ENCODE results near the gene DBH.
"Not testable (repeated sequence)": the region's sequence is repeated elsewhere in the genome, so short reads cannot be mapped to it uniquely, and the experiment has no call there.

The DBH gene

DNA sequence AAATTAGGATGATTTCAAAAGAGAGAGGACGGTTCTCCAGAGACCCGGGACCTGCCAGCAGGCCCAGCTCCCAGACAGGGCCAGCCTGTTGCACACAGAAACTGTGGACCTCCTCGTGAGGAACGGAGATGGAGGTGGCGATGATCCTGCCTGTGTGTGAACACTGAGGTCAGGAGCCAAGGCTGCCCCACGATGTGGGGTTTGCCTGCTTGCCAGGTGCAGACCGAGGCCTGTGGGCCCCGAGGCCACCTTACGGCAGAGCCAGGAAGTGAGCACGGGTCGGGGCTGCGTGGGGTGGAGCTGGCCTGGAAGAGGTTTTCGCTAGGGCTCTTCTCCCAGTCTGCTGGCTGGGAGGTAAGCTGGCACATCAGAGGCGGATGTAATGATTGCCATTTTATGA lies 31.3 kb upstream of the DBH start:
- peak in 1 of 2 experiments; percentile 22 for DNase-seq

DNA sequence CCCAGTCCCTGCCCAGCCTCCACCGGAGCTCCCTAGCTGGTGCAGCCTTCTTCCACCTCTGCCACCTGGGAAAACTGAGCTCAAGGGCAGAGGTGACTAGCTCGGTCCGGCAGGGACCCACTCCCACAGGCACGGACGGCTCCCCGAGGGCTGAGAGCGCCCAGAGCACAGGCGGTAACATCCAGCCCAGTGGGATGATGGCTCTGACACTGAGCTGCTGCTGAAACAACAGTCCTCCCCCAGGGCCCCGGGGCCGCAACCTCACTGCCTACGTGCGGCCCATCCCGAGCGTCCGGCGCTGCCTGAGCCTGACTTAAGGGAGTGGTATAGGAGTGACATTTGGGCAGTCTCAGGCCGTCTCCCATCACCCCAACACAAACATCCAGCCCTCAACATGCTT lies 30.7 kb upstream of the DBH start:
- no peak for DNase-seq

DNA sequence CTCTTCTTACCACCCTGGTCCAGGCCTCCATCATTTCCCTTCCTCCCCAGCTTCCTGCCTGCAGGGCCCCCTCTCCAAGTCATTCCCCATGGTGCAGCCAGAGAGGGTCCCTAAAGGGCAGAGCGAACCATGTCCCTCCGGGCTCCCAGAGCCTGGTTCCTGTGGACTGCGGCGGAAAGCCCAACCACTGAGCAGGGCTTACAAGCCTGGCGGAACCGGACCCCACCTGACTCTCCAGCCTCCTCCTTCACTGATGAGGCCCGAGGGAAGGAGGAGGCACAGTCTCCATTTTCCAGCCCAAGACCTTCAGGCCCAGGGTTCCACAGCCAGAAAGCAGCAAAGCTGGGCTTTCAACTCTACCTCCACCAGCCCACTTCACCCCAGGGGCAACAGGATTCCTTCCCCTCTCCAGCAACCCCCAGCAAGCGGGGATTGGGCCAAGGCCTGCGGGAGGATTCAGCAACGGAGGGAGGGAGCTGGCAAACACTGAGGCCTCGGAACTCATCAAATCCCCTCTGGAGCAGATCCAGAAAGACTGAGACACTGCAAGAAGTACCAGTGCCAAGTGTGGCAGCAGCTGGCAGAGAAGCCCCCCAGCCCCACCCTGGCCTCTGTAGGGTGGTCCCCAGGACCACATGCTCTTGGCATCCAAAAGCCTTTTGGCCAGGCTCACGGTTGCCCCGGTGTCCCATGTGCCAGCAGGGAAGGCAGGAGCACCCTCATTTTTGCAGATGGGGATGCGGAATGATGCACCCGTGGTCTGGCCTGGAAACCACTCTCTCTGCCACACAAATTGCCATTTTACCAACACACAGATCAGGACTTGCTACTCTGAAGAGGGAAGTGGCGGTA lies 30.1 kb upstream of the DBH start:
- peak in 1 of 2 experiments; percentile 10 for DNase-seq

DNA sequence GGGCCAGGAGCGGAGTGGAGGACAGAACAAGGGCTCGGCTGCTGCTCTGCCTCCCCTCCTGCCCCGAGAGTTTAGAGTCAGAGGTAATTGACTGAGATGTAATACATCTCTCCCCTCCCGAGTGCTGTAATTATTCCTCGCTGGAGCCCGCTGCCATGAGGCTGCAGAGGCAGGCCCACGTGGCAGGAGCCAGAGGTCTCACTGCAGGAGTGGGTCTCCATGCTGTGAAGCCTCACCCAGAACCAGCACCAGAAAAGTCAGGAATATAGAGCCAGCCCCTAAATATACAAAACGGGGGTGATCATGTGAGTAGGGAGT lies 29.5 kb upstream of the DBH start:
- peak in 1 of 2 experiments; percentile 54 for DNase-seq

DNA sequence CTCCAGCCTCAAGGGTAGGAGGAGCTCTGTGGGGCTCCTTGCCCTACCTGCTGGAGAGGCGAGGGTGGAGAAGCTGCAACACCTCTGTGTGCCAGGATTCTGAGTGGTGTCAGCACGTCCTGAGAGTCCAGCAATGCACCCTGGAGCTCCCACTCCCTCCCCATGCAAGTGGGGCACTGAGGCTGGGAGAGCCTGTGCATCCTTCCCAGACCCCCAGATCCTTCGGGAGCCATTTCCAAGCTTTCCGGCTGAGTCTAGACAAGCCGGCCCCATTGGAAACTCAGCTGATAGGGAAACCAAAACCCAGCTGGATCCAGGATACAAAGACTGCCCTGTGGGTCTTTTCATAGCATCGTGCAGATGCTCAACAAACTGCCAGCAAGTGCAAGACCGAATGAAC lies 28.8 kb upstream of the DBH start:
- DNase-seq = no peak

DNA sequence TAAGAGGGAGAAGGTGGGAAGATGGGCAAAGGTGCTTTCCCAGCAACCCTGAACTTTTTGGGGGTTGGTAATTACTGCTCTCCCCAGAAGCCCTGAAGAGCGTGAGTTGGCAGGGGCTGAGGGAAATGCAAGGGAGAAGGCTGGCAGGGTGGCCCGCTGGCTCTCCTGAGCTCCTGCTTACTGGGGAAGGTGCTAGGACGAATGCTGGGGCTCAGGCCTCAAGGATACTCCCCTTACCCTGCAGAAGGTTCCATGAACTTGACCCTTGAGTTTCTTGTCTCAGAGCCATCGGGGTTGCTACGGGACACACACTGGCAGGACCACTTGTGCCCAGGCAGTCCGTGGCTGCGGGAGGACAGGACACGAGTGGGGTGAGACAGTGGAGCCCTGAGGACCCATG lies 28.2 kb upstream of the DBH start:
- no peak for DNase-seq

DNA sequence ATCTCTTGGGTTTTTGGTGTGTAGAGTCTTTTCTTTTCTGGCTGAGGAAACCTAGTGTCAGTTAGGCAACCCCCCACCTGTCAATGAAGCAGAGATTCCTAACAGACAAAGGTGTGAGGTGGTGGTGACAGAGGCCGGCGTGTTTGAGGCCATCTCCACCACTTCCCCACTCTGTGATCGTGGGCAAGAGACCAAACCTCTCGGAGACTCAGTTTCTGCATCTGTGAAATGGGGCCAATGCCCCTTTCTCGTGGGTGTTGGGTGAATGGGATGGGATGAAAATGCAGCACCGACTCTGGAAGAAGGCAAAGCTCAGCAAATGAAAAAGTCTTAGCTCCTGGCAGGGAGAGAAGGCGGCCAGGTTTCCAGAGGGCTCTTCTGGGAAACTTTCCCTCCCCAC lies 27.8 kb upstream of the DBH start:
- DNase-seq = no peak

DNA sequence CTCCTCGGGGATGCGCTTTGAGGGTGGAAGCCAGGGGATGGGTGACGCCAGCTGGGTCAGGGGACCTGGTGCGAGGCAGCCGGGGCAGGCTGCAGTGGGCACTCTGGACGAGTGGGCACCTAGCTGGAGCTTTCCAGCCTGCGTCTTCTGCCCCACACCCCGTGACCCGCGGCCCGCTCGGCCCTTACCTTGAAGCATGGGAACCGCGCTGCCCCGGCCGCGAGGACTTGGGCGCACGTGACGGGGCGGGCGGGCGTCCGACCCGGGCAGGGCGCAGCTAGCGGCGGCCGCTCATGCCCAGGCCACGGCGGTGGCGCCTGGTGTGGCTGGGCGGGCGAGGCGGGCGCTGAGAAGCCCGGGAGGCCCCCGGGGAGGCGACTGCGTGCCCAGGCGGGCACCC lies 27.3 kb upstream of the DBH start:
- no peak for DNase-seq

DNA sequence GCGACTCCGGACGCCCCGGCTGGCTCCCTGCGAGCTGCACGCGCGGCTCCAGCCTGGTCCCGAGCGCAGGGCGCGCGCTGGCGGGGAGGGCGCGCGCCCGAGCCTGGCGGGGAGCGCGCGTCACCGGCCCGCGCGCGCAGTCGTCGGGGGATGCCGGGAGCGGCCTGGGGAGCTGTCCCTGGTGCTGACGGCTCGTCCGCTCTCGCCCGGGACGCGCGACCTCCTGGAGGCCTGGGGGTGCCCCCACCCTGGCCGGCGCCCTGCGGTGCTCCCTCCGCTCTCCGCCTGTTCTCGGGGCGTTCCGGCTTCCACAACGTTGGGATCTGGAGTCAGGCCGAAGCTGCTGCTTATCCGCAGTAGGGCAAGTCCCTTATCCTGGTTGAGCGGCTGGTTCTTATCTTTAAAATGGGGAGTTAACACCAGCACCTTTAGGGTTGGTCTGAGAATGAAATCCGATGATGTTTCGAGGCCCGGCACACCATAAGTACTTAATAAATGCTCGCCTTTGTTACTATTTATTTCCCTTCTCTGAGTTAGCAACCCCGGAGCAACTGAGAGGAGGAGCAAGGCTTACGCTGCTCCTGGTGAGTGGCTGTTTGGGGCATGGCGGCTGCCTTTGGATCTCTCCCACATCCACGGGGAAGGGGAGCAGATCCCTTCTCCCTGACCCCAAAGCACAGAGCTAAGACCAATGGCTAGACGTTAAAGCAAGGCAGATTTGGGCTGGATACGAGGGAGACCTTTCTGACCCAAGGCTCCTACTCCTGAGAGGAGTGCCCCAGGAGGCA lies 26.7 kb upstream of the DBH start, which contains the start of gene FAM163B:
TSS of gene FAM163B (minus strand) at position 79 of the 788 bp plus-strand sequence. CDS start 29,166 bp downstream, outside the sequence.
- peak in 1 of 2 experiments; percentile 7 for DNase-seq

DNA sequence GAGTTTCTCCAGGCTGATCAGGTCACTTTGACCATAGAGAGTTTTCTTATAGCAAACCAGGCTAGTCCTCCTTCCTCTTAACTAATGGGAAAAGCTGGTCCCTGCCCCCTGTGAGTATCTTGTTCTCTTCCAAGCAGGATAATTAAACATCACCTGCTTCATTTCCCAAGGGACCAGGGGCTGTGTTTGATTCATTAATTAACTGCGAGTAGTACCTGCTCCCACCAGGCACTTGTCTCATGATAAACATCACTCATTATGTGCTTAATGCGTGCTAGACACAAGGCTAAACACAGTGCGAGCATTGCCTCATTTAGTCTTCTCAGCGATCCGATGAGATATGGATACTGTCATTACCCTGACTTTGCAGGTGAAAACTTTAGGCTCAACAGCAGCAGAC lies 25.3 kb upstream of the DBH start:
- DNase-seq = peak in 1 of 2 experiments; percentile 73

DNA sequence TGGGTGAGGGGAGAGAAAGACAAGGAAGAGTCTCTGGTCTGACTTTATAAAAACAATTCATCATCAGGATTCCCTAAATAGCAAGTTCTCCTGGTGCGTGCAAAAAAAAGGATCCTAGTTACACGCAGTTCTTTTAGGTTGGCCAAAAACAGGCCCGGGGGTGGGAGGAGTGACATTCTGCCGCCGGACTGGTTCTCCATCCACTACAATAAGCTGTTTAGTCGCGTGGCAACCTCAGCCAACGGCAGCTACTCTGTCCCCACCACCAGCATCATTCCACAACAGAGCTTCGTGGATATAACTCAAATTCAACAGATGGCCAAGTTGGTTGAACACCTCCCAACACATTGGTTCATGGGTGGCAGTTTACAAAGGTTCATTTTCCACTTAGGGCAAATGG lies 24.1 kb upstream of the DBH start:
- DNase-seq = no peak

DNA sequence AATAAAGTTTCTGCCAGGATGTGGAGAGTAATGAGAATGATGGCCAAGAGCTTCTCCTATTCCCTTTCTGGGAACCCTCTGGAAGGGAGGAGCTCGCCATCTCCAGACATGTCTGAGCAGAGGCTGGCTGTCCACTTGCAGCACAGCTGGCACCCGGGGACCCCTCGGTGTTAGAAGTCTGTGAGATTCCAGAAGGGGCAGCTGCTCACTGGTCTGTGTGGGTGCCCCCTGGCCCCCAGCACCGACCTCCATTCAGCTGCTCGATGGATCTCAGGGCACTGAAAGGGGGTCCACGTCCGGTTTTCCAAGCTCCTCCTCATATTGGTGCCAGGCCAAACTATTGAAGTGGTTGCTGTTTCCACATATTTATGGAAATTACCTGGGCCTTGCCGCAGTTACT lies 23.3 kb upstream of the DBH start:
- no peak for DNase-seq

DNA sequence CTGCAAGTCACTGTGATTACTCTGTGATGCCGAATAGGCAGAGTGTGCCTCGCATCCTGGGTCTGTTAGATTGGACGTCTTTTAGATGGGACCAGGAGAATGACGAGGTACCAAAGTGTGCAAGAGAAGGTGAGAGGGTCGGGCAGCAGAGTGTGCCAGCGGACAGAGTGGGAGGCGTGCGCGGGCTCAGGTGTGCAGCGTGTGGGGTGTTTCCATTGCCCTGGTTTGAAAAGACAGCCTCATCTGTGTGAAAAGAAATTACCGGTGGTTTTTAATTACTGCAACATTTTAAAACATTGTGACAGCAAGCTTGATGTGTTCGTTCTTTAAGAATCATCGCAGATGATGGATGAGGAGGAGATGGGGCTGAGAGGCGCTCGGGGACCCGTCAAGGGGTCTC lies 22.7 kb upstream of the DBH start:
- DNase-seq = no peak

DNA sequence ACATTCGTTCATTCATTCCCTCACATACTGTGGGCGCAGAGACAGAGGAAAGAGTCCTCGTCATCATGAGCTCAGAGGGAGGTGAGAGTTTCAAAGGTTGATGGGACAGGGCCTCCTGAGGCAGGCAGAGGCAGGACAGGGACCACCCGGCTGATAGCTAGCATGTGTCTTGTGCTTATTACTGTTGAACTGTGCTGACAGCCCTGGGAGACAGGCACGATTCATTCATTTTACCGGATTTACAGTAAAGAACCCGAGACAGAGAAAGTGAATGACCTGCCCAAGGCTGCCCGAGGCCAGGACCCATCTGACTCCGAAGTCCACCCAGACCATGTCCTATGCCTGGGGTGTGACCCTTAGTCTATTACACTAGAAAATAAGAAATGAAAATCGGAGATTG lies 22.1 kb upstream of the DBH start:
- DNase-seq = no peak

DNA sequence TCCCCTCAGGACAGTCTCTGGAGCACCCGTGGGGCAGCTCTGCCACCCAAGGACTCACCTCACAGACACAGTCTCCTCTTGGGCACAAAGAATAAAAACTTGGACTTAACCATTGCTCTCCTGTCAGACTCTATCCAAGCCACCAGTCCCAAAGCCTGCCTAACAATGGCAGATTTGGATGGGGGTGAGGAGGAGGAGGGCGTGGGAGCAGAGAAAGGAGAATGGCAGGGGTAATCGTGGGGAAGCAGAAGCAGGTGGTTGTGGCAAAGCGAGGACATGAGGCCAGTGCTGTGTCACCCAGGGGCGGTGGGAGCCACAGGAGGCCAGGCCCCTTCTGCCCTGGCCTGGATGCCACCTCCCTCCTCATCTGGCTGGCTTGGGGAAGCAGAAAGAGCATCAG lies 21.5 kb upstream of the DBH start:
- DNase-seq = no peak

DNA sequence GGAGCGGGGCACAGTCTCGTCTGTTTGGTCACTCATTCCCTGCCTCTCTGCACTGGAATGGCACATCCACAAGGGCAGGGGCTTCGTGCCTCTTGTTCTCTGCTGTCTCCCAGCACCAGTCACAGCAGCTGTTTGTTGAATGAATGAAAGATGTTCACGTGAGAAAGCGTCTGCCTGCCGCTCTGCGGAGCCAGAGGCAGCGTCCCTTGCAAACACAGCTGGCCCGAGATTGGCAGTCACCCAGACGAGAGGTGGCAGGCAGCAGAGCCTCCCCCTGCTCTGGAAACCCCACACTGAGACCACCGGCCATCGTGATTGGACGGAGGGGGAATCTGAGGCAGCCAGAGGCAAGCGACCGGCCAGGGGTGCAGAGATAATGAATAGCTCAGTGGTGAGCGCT lies 21.0 kb upstream of the DBH start:
- peak in 1 of 2 experiments; percentile 24 for DNase-seq

DNA sequence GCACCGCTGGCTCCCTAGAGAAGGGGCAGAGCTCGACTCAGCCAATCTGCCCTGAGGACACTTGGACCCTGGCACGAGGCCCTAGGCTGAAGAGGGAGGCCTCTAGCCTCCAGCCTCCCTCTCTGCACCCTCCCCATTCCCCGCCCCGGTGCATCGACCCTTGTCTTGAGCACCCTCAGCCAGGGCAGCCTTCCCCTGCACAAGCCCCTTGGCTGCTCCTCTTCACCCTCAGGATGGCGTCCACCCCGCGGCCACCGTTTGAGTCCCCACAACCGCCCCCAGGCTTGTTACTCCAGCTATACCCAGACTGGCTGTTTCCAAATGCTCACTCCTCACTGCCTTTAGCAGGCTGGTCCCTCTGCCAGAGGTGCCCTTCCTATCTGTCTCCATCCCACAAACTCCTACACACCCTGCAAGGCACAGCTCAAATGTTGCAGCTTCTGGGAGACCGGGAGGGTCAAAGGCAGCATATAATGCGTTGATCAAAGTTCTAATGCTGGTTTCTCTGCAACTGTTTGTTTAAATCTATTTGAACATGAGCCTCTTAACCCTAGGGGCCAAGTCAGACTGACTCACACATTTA lies 20.5 kb upstream of the DBH start:
- no peak for DNase-seq

DNA sequence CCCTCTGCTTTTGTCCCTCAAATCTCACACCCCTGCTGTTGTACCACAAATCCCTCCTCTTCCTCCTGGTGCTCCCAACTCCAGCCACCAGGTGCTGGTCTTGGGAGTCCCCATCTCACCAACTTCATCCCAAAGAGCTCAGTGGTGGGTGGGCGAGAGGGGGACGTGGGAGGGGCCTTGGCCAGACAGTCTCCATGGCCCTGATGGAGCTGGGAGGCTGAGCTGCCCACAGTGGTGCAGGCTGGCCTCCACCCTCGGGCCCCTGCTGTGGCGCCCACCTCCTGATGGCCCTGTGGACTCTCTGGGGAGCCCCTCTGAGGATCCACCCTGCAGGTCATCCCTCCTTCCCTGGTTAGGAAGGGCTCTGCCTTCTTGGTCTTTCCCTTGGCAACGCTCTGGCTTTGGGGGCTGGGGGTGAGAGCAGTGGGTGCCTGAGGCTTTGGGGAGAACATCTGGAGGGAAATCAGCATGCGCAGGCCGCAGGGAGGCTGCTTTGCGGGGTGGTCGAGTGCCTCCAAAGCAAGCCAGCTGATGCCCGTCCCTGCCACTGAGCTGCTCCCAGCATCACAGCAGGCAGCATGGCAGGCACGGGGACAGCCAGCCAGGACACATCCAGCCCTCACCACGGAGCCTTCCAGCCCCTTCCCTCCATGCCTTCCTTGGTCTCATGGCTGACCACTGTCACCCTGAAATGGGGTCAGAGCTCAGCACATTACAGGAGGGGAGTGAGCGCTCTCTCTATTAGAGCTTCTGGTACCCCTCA lies 19.3 kb upstream of the DBH start:
- DNase-seq = no peak

DNA sequence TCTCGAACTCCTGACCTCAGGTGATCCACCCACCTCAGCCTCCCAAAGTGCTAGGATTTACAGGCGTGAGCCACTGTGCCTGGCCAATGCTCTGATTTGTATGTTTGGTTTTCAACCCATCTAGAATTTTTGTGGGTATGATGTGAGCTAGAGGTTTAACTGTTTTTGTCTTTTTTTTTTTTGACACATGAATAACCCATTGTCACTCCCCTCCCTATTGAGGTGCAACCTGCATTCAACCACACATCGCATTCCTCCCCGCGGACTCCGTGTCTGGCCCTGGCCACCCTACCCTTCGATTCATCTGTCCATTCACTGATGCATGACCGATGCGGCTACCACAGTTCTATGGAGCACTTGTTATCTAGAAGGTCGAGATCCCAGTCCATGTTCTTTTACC lies 17.4 kb upstream of the DBH start:
- no peak for DNase-seq

DNA sequence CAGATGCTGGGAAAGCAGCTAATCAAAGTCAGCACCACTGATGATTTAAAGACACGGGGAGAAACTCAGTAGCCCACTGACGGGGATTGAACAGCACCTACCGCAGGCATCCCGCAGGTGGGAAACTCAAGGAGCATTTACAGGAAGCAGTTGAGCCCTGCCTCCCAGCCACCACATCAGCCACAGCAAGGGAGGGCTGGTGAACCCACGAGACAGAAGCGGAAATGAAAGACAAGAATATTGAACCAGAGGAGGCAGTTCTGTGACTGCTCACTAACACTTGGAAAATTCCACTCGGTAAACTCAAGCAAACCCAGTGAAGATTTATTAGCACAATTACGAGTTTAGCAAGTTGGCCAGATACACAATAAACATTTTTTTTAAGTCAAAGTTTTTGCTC lies 16.4 kb upstream of the DBH start:
- no peak for DNase-seq

DNA sequence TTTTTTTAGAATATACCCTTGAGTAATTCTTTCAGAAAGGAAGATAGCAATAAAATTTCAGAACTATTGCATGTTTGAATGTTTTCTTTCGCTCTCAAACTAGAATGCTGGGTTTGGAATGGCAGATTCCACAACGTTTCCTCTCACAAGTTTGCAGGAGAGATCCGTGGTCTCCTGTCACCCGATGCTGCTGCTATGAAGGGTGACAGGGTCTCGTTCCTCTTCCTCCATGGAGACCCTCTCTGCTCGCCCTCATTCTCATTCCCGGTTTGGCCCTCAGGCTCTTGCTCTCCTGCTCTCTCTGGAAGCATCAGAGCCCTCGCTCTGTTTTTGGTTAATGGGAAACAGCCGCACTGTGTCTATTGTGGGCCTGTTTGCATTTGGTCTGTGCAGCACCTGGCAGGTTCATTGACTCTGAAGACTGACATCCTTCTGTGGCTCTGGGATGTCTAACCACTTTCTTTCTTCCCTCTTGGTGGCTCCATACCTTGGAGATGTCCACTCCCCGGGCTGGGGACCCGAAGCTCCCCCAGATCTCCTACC lies 14.4 kb upstream of the DBH start:
- peak in 1 of 2 experiments; percentile 39 for DNase-seq

DNA sequence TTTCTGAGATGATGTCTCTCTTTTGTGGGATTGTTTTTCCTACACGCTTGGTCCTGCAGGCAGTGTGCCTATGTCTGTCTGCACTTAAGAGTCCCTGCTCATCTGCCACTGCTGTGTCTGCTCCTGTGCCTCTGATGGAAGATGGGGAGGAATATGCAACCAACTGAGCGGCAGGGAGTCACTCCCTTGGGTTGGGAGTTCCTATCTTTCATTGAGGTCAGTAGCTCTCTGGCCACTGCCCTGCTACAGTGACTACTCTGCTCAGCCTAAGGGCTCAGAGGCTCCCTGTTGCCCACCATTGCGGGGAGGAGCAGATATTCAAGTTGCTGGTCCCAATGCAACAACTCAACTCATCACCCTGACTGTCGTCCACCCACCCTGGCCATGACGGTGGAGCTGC lies 13.6 kb upstream of the DBH start:
- DNase-seq = no peak

DNA sequence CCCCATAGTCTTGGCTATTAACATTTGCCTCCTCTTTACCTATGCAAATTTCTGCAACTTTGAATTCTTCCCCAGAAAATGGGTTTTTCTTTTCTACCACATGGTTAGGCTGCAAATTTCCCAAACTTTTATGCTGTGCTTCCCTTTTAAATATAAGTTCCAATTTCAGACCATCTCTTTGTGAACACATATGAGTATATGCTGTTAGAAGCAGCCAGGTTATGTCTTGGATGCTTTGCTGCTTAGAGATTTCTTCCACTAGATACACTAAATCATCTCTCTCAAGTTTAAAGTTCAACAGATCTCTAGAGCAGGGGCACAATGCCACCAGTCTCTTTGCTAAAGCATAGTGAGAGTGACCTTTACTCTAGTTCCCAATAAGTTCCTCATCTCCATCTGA lies 10.2 kb upstream of the DBH start:
- DNase-seq = not testable (repeated sequence)

Measured in NCI-H2081 (cell line).